Measurements from ENCODE around the gene HNRNPDL.
"Not testable (repeated sequence)": the region's sequence is repeated elsewhere in the genome, so short reads cannot be mapped to it uniquely, and the experiment has no call there.

The HNRNPDL gene
- long read RNA-seq, donor 1, transcript HNRNPDL-204 (7 exons, 2,404 nt): minor isoform, 75 of 374 reads
- long read RNA-seq, donor 1, transcript HNRNPDL-202 (9 exons, 1,402 nt): minor isoform, 12 of 374 reads
- long read RNA-seq, donor 1, transcript HNRNPDL-201 (8 exons, 3,781 nt): major isoform, 123 of 374 reads
- long read RNA-seq, donor 1, partial matches to known transcripts: 157 of 374 reads
- long read RNA-seq, donor 1, other reads (novel, unspliced or antisense): 5 of 374 reads
- long read RNA-seq, donor 2, transcript HNRNPDL-204 (7 exons, 2,404 nt): minor isoform, 18 of 145 reads
- long read RNA-seq, donor 2, transcript HNRNPDL-201 (8 exons, 3,781 nt): major isoform, 65 of 145 reads
- long read RNA-seq, donor 2, partial matches to known transcripts: 57 of 145 reads
- long read RNA-seq, donor 2, other reads (novel, unspliced or antisense): 0 of 145 reads
- long read RNA-seq, donor 3, transcript HNRNPDL-204 (7 exons, 2,404 nt): minor isoform, 31 of 91 reads
- long read RNA-seq, donor 3, transcript HNRNPDL-201 (8 exons, 3,781 nt): major isoform, 50 of 91 reads
- long read RNA-seq, donor 3, partial matches to known transcripts: 7 of 91 reads
- long read RNA-seq, donor 3, other reads (novel, unspliced or antisense): 0 of 91 reads
- long read RNA-seq, donor 4, transcript HNRNPDL-201 (8 exons, 3,781 nt): major isoform, 88 of 321 reads
- long read RNA-seq, donor 4, transcript HNRNPDL-202 (9 exons, 1,402 nt): minor isoform, 5 of 321 reads
- long read RNA-seq, donor 4, transcript HNRNPDL-204 (7 exons, 2,404 nt): minor isoform, 44 of 321 reads
- long read RNA-seq, donor 4, partial matches to known transcripts: 184 of 321 reads
- long read RNA-seq, donor 4, other reads (novel, unspliced or antisense): 0 of 321 reads
- long read RNA-seq, donor 5, transcript HNRNPDL-201 (8 exons, 3,781 nt): major isoform, 116 of 473 reads
- long read RNA-seq, donor 5, transcript HNRNPDL-204 (7 exons, 2,404 nt): minor isoform, 43 of 473 reads
- long read RNA-seq, donor 5, transcript HNRNPDL-202 (9 exons, 1,402 nt): minor isoform, 11 of 473 reads
- long read RNA-seq, donor 5, partial matches to known transcripts: 274 of 473 reads
- long read RNA-seq, donor 5, other reads (novel, unspliced or antisense): 25 of 473 reads
- long read RNA-seq, donor 6, transcript HNRNPDL-201 (8 exons, 3,781 nt): major isoform, 91 of 218 reads
- long read RNA-seq, donor 6, transcript HNRNPDL-204 (7 exons, 2,404 nt): minor isoform, 32 of 218 reads
- long read RNA-seq, donor 6, partial matches to known transcripts: 91 of 218 reads
- long read RNA-seq, donor 6, other reads (novel, unspliced or antisense): 0 of 218 reads
- long read RNA-seq, donor 7, transcript HNRNPDL-202 (9 exons, 1,402 nt): minor isoform, 11 of 664 reads
- long read RNA-seq, donor 7, transcript HNRNPDL-201 (8 exons, 3,781 nt): major isoform, 167 of 664 reads
- long read RNA-seq, donor 7, transcript HNRNPDL-204 (7 exons, 2,404 nt): minor isoform, 51 of 664 reads
- long read RNA-seq, donor 7, partial matches to known transcripts: 409 of 664 reads
- long read RNA-seq, donor 7, other reads (novel, unspliced or antisense): 25 of 664 reads
- long read RNA-seq, donor 8, transcript HNRNPDL-201 (8 exons, 3,781 nt): major isoform, 96 of 402 reads
- long read RNA-seq, donor 8, transcript HNRNPDL-204 (7 exons, 2,404 nt): minor isoform, 66 of 402 reads
- long read RNA-seq, donor 8, transcript HNRNPDL-202 (9 exons, 1,402 nt): minor isoform, 7 of 402 reads
- long read RNA-seq, donor 8, partial matches to known transcripts: 199 of 402 reads
- long read RNA-seq, donor 8, other reads (novel, unspliced or antisense): 33 of 402 reads

DNA sequence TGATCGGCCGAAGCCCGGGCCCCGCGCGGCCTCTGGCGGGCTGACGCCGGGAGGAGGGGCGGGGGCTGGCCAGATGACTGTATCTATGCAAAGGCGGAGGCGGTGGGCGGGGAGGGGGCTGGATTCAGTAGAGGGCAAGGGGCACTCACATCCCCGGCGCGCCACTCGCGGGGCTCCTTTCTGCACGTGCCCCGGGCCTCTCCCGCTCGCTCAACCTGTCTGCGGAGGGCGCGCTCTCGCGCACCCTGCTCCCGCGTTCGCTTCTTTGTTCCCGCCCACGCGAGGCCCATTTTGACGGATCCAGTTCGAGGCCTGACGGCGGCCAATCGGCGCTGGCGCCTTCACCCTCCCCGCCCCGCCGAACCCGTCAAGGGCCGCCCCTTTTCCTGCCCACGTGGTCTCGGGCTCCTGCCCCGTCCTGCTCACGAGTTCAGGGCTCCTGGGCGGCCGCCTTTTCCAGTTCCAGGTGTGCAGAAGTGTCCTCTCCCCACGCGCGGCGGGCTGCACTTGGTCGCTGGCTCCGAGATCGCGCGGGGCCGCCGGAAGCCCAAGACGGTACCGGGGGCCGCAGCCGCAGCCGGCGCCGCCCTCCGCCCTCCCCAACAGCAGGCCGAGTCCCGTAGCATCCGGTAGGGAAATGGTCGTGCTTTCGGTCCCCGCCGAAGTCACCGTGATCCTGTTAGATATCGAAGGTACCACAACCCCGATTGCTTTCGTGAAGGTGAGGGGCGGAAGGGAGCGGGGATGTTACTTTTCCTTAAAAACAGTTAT lies at the start of gene HNRNPDL, which contains the start of gene ENOPH1:
TSS of gene HNRNPDL (minus strand) at position 270 of the 771 bp plus-strand sequence. CDS start 772 bp downstream, outside the sequence.
TSS of gene ENOPH1 (plus strand) at position 398 of the 771 bp plus-strand sequence. CDS start at position 638, 240 bp downstream.
- peak; percentile 99 for DNase-seq

DNA sequence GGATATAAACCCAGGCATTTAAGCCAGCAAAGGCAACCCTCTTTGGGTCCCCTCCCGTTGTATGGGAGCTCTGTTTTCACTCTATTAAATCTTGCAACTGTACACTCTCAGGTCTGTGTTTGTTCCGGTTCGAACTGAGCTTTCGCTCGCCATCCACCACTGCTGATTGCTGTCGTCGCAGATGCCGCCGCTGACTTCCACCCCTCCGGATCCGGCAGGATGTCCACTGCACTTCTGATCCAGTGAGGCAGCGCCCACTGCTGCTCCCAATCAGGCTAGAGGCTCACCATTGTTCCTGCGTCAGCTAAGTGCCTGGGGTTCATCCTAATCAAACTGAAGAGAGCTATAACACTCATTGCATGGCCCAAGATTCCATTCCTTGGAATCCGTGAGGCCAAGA lies 49.3 kb upstream of the HNRNPDL start:
- DNase-seq: no peak

GRCh38 chr4:82477469-82477868 lies 47.2 kb upstream of the HNRNPDL start:
- DNase-seq: not testable (repeated sequence)

DNA sequence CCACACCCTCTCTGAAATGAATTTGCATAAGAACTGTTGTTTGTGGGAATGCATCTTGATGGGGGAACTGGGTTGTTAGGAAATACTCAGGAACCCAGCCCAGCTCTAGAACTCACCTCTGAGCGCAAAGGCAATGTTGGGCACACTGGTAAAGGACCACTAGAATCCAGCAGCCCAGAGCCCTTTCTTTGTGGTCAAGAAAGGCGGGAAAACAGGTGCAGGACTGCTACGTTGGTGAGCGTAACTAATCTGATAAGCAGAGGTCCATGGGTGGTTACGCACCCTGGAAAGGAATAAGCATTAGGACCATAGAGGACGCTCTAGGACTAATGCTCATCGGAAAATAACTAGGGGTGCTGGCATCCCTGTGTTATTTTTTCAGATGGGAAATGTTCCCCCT lies 45.7 kb upstream of the HNRNPDL start:
- not testable (repeated sequence) for DNase-seq

GRCh38 chr4:82473621-82474164 lies 43.4 kb upstream of the HNRNPDL start:
- DNase-seq: no peak

DNA sequence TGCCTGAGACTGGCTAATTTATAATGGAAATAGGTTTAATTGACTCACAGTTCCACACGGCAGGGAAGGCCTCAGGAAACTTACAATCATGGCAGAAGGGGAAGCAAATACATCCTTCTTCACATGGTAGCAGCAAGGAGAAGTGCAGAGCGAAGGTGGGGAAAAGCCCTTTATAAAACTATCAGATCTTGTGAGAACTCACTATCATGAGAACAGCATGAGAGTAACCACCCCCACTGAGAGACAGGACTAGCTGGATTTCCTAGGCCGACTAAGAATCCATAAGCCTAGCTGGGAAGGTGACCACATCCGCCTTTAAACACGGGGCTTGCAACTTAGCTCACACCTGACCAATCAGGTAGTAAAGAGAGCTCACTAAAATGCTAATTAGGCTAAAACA lies 42.8 kb upstream of the HNRNPDL start:
- not testable (repeated sequence) for DNase-seq

- no peak for DNase-seq
These were observed 39.6 kb upstream of the HNRNPDL start for GRCh38 chr4:82469791-82470345.

DNA sequence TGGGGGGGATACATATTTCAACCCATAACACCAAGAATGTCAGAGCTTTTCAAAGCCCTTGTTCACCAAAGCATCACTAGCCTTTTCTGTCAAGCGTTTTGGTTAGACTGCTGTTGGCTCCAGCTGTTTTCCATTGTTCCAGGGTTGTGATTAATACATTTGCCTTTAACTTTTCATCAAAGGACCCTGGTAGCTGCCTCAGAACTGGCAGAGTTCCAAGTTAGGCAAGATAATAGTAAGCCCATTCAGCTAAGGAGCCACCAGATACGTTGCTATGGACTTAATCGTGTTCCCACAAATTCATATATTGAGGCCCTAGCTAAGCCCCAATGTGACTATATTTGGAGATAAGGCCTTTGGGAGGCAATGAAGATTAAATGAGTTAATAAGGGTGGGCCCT lies 37.2 kb upstream of the HNRNPDL start:
- no peak for DNase-seq

- DNase-seq: no peak
These were observed 33.0 kb upstream of the HNRNPDL start for GRCh38 chr4:82463221-82463620.

DNA sequence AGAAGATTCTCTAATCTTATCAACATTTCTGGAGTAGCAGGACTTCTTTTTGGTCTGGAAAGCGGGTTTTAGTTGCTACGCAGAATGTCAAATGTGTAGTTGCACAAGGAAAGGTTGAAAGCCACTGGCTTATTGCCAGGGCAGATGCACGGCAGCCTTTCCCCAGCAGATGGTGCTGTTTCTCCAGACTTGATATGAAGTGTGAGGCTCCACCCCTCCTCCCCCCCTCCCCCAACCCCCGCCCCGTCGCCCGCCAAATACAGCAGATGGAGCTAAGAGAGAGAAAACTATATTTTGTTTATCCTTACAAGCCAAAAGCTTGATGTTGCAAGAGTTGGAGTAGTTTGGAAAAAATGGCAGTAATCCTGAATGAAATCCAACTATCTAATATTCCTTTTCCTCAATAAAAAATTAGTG lies 32.2 kb upstream of the HNRNPDL start:
- DNase-seq: peak; percentile 54

- no peak for DNase-seq
These were observed 31.4 kb upstream of the HNRNPDL start for GRCh38 chr4:82461710-82462109.

DNA sequence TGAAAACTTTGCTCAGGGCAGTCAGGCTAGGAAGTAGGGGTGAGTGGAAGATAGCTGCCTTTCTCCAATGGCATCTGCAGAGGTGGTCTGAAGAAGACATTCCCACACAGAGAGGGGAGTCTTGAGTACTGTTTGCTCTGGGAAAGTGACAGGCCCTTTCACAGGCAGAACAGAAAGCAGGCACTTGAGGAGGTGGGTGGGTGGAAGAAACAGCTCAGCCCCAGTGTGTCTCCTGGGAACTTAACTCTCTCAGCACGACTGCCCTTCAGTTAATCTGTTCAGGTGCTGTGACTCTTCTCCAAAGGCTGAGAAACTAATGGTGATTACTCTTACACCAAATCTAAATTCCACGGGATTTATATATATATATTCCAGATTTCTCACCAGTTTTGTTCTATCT lies 28.5 kb upstream of the HNRNPDL start:
- no peak for DNase-seq

- DNase-seq: no peak
These were observed 27.0 kb upstream of the HNRNPDL start for GRCh38 chr4:82457266-82457665.

DNA sequence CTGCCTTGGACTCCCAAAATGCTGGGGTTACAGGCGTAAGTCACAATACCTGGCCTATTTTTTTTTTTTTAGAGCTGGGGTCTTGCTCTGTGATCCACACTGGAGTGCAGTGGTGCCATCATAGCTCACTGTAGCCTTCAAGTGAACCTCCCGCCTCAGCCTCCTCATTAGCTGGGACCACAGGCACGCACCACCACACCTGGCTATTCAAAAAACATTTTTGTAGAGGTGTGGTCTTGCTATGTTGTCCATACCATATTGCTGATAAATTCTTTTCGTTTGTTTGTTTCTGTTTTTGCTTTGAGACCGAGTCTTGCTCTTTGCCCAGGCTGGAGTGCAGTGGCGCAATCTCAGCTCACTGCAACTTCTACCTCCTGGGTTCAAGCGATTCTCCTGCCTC lies 21.8 kb upstream of the HNRNPDL start:
- no peak for DNase-seq

- no peak for DNase-seq
These were observed 20.9 kb upstream of the HNRNPDL start for GRCh38 chr4:82450966-82451755.

GRCh38 chr4:82447886-82448285 lies 17.6 kb upstream of the HNRNPDL start:
- no peak for DNase-seq

DNA sequence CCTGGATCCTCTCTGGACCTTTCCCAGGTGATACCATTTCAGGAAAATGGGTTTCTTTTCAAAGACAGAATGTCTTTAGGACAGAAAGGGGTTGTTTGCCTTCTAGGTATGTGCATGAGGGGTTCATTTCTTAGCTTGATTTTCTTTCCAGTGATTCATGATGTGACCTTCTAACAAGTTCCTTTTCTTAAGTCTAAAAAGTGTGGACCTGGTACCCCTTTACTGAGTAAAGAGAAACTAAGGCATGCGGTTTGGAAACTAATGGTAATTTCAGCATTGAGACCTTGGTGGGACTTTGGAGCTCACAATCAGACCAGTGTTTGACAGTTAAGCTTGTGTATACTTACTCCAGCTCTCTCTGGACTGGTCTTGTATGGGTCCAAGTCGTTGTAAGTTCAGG lies 8.8 kb upstream of the HNRNPDL start:
- DNase-seq: no peak

GRCh38 chr4:82437285-82438005 lies 7.2 kb upstream of the HNRNPDL start:
- no peak for DNase-seq
